ENCODE measurements around the gene USP25.

Gene USP25

GRCh38 chr21:15774590-15774989, 44.8 kb downstream of the USP25 start:
- no peaks in the 10 kb centered on the region for H3K36me3 ChIP-seq (replicated peaks)
- H3K4me3 ChIP-seq (ENCODE audit: low read depth, low read length): no peak overlapping the region
- in situ Hi-C loops (cut with HindIII; ENCODE audit: low pct_ligation_motif_present, low sequenced_read_pairs): no loop called here
- H3K27me3 ChIP-seq (replicated peaks): no peaks in the 10 kb centered on the region
- no peak for DNase-seq
- no peak overlapping the region for H3K27ac ChIP-seq
- no peak for TF ChIP-seq CTCF (IDR thresholded peaks at IDR 0.05; ENCODE audit: low read depth, low read length, missing control alignments)

- no peak overlapping the region for H3K27ac ChIP-seq
- H3K36me3 ChIP-seq (replicated peaks): no peaks in the 10 kb centered on the region
- no peak for DNase-seq
- no peak for TF ChIP-seq CTCF (IDR thresholded peaks at IDR 0.05; ENCODE audit: low read depth, low read length, missing control alignments)
- no peak overlapping the region for H3K4me3 ChIP-seq (ENCODE audit: low read depth, low read length)
- in situ Hi-C loops (cut with HindIII; ENCODE audit: low pct_ligation_motif_present, low sequenced_read_pairs): no loop called here
- no peaks in the 10 kb centered on the region for H3K27me3 ChIP-seq (replicated peaks)
Observed at GRCh38 chr21:15775291-15775690, 45.5 kb downstream of the USP25 start.

- peak; percentile 73 for DNase-seq
- in situ Hi-C loops (cut with HindIII; ENCODE audit: low pct_ligation_motif_present, low sequenced_read_pairs): no loop called here
- no peak for TF ChIP-seq CTCF (IDR thresholded peaks at IDR 0.05; ENCODE audit: low read depth, low read length, missing control alignments)
Observed at GRCh38 chr21:15775981-15776380, 46.2 kb downstream of the USP25 start.

GRCh38 chr21:15776818-15777217, 47.0 kb downstream of the USP25 start:
- no peak for DNase-seq
- Histone ChIP-seq H3K4me3 (ENCODE audit: low read depth, low read length) (no peak overlapping the region), H3K36me3 (replicated peaks) (peaks cover 4% of the 10 kb centered on the region), H3K27ac (no peak overlapping the region), H3K27me3 (replicated peaks) (no peaks in the 10 kb centered on the region)
- in situ Hi-C loops (cut with HindIII; ENCODE audit: low pct_ligation_motif_present, low sequenced_read_pairs): no loop called here
- TF ChIP-seq CTCF (IDR thresholded peaks at IDR 0.05; ENCODE audit: low read depth, low read length, missing control alignments): no peak

More at GRCh38 chr21:15775981-15776380, 46.2 kb downstream of the USP25 start:
- H3K27me3 ChIP-seq (replicated peaks): no peaks in the 10 kb centered on the region
- H3K27ac ChIP-seq: no peak overlapping the region
- no peaks in the 10 kb centered on the region for H3K36me3 ChIP-seq (replicated peaks)
- no peak overlapping the region for H3K4me3 ChIP-seq (ENCODE audit: low read depth, low read length)

- Histone ChIP-seq H3K36me3 (replicated peaks) (peaks cover 11% of the 10 kb centered on the region), H3K27ac (no peak overlapping the region), H3K27me3 (replicated peaks) (no peaks in the 10 kb centered on the region), H3K4me3 (ENCODE audit: low read depth, low read length) (no peak overlapping the region)
- no peak for TF ChIP-seq CTCF (IDR thresholded peaks at IDR 0.05; ENCODE audit: low read depth, low read length, missing control alignments)
- in situ Hi-C loops (cut with HindIII; ENCODE audit: low pct_ligation_motif_present, low sequenced_read_pairs): no loop called here
- DNase-seq: no peak
Observed at GRCh38 chr21:15781986-15782385, 52.2 kb downstream of the USP25 start.

GRCh38 chr21:15788847-15789523, 59.2 kb downstream of the USP25 start:
- in situ Hi-C loops (cut with HindIII; ENCODE audit: low pct_ligation_motif_present, low sequenced_read_pairs): no loop called here
- DNase-seq: no peak
- H3K36me3 ChIP-seq (replicated peaks): no peaks in the 10 kb centered on the region
- H3K27ac ChIP-seq: peak overlapping the region; percentile 28
- no peak for TF ChIP-seq CTCF (IDR thresholded peaks at IDR 0.05; ENCODE audit: low read depth, low read length, missing control alignments)
- no peak overlapping the region for H3K4me3 ChIP-seq (ENCODE audit: low read depth, low read length)
- no peaks in the 10 kb centered on the region for H3K27me3 ChIP-seq (replicated peaks)
